Measurements from ENCODE around the gene ARGLU1.

Gene ARGLU1

GRCh38 chr13:106591299-106591698 is 23.4 kb upstream of the ARGLU1 start:
- TF ChIP-seq, protein P1, sequence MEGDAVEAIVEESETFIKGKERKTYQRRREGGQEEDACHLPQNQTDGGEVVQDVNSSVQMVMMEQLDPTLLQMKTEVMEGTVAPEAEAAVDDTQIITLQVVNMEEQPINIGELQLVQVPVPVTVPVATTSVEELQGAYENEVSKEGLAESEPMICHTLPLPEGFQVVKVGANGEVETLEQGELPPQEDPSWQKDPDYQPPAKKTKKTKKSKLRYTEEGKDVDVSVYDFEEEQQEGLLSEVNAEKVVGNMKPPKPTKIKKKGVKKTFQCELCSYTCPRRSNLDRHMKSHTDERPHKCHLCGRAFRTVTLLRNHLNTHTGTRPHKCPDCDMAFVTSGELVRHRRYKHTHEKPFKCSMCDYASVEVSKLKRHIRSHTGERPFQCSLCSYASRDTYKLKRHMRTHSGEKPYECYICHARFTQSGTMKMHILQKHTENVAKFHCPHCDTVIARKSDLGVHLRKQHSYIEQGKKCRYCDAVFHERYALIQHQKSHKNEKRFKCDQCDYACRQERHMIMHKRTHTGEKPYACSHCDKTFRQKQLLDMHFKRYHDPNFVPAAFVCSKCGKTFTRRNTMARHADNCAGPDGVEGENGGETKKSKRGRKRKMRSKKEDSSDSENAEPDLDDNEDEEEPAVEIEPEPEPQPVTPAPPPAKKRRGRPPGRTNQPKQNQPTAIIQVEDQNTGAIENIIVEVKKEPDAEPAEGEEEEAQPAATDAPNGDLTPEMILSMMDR (IDR thresholded peaks at IDR 0.05; ENCODE audit: borderline replicate concordance, control extremely low read depth, extremely low read depth, insufficient read depth, missing control alignments), result no peak
- in situ Hi-C loops (cut with MboI; ENCODE audit: low sequenced_read_pairs, unreplicated experiment), result no loop called here
- no peak for DNase-seq (ENCODE audit: low spot score)

GRCh38 chr13:106589716-106590115 is 21.8 kb upstream of the ARGLU1 start:
- in situ Hi-C loops (cut with MboI; ENCODE audit: low sequenced_read_pairs, unreplicated experiment), result no loop called here
- TF ChIP-seq, protein P1 (IDR thresholded peaks at IDR 0.05; ENCODE audit: borderline replicate concordance, control extremely low read depth, extremely low read depth, insufficient read depth, missing control alignments), result no peak
- DNase-seq (ENCODE audit: low spot score), result no peak

- TF ChIP-seq, protein P1 (IDR thresholded peaks at IDR 0.05; ENCODE audit: borderline replicate concordance, control extremely low read depth, extremely low read depth, insufficient read depth, missing control alignments), result no peak
- in situ Hi-C loops (cut with MboI; ENCODE audit: low sequenced_read_pairs, unreplicated experiment), result no loop called here
- DNase-seq (ENCODE audit: low spot score), result no peak
Measured at GRCh38 chr13:106588367-106588766, 20.4 kb upstream of the ARGLU1 start.

GRCh38 chr13:106587787-106588186 is 19.9 kb upstream of the ARGLU1 start:
- in situ Hi-C loops (cut with MboI; ENCODE audit: low sequenced_read_pairs, unreplicated experiment), result no loop called here
- TF ChIP-seq, protein P1 (IDR thresholded peaks at IDR 0.05; ENCODE audit: borderline replicate concordance, control extremely low read depth, extremely low read depth, insufficient read depth, missing control alignments), result no peak
- no peak for DNase-seq (ENCODE audit: low spot score)

GRCh38 chr13:106586648-106587166 is 18.8 kb upstream of the ARGLU1 start:
- TF ChIP-seq, protein P1 (IDR thresholded peaks at IDR 0.05; ENCODE audit: borderline replicate concordance, control extremely low read depth, extremely low read depth, insufficient read depth, missing control alignments), result no peak
- in situ Hi-C loops (cut with MboI; ENCODE audit: low sequenced_read_pairs, unreplicated experiment), result no loop called here
- no peak for DNase-seq (ENCODE audit: low spot score)

- TF ChIP-seq, protein P1 (IDR thresholded peaks at IDR 0.05; ENCODE audit: borderline replicate concordance, control extremely low read depth, extremely low read depth, insufficient read depth, missing control alignments), result no peak
Measured at GRCh38 chr13:106581225-106581624, 13.3 kb upstream of the ARGLU1 start.

More at GRCh38 chr13:106581225-106581624, 13.3 kb upstream of the ARGLU1 start:
- in situ Hi-C loops (cut with MboI; ENCODE audit: low sequenced_read_pairs, unreplicated experiment), result no loop called here
- no peak for DNase-seq (ENCODE audit: low spot score)
